Psoas muscle (tissue), 8 donors: ENCODE data around the gene TCN1. TPM values are rescaled to one million over a fixed set of nuclear protein-coding genes. Genes with fewer than 3 reads are reported as not detected.

Experiments used
- ATAC-seq, 4 donors: fragments of 200-7000 bp; cut with Tn5 transposase; one replicate each; pipeline ENCODE4 v1.9.1; 2020; ENCODE audit warnings: moderate library complexity in 3 of 4, mild to moderate bottlenecking in 2 of 4
- DNase-seq, 2 donors: peaks; one replicate each; pipeline ENCODE4 v3.0.0-alpha.2; 2020
- H3K27ac ChIP-seq: fragments of 200-600 bp; one replicate; pipeline ENCODE4 v1.8.0; 2022
- H3K27me3 ChIP-seq, 3 donors: fragments of 200-600 bp in 1 of 3; one replicate each; pipeline versions ENCODE4 v1.6.1 to v1.8.0; 2013 to 2022; ENCODE audit warnings: low read length in 2 of 3, mild to moderate bottlenecking in 2 of 3, moderate library complexity in 1 of 3; ENCODE audit not compliant: insufficient read depth in 3 of 3
- H3K36me3 ChIP-seq, 2 donors: fragments of 200-600 bp in 1 of 2; one replicate each; pipeline versions ENCODE4 v1.6.1 to v1.8.0; 2013 to 2022; ENCODE audit warnings: low read depth in 1 of 2, mild to moderate bottlenecking in 1 of 2, moderate library complexity in 1 of 2; ENCODE audit not compliant: insufficient read depth in 1 of 2
- H3K4me1 ChIP-seq: fragments of 200-600 bp; one replicate; pipeline ENCODE4 v1.8.0; 2022
- H3K4me3 ChIP-seq: fragments of 200-600 bp; one replicate; pipeline ENCODE4 v1.8.0; 2022; ENCODE audit warnings: mild to moderate bottlenecking
- H3K9me3 ChIP-seq: fragments of 200-600 bp; one replicate; pipeline ENCODE4 v1.8.0; 2022
- WGBS, 3 donors: extraction: QIAGEN DNeasy Blood & Tissue Kit; methylation state at CpG; one replicate each; pipeline versions ENCODE4 v1.1.6 to v1.1.7; 2013; 5-methylcytosine and 5-hydroxymethylcytosine counted together
- intact Hi-C, 2 donors: fragments of 100-400 bp; cut with DNase I; formaldehyde crosslinking; loops; one replicate each; pipeline versions ENCODE4 v1.11.0 to v1.14.2; 2022
- polyA plus RNA-seq, 3 donors: library from polyadenylated mRNA; stranded (reverse); fragments of 200-250 nt; gene quantifications; one replicate each; pipeline ENCODE4 v1.2.3, GENCODE V29; 2013
- total RNA-seq, 4 donors: library from RNA; stranded (reverse); fragmentation: NEBNext Ultra II Directional in 2 of 4; extraction: Animal tissue kit (Norgen Biotek cat#: 25700) in 2 of 4; gene quantifications; one replicate each; pipeline versions ENCODE4 v1.2.1 to v1.2.4, GENCODE V29; 2021 to 2023
- TF ChIP-seq, protein P1 (sequence below): fragments of 200-600 bp; IDR thresholded peaks from one replicate; pipeline ENCODE4 v1.8.0; 2022; ENCODE audit warnings: antibody characterized with exemption
- donor health status: healthy with polysubstance abuse.
- donor health status: DM: no; HTN: no; CAD: no; lungs with moderate emphysema.
- donor health status: Bipolar disorder and iron deficiency.
- donor health status: healthy.
- donor health status: DM: yes; HTN: yes; CAD: no.
- donor health status: DM: no; HTN: no; CAD: no.
- donor health status: DM: no; HTN: no; CAD: no.
- donor health status: DM: yes; HTN: yes; CAD: no.

The TCN1 gene
- total and polyA plus RNA-seq, 7 donors, result 0.44 TPM; not detected in 6

- TF ChIP-seq, protein P1, sequence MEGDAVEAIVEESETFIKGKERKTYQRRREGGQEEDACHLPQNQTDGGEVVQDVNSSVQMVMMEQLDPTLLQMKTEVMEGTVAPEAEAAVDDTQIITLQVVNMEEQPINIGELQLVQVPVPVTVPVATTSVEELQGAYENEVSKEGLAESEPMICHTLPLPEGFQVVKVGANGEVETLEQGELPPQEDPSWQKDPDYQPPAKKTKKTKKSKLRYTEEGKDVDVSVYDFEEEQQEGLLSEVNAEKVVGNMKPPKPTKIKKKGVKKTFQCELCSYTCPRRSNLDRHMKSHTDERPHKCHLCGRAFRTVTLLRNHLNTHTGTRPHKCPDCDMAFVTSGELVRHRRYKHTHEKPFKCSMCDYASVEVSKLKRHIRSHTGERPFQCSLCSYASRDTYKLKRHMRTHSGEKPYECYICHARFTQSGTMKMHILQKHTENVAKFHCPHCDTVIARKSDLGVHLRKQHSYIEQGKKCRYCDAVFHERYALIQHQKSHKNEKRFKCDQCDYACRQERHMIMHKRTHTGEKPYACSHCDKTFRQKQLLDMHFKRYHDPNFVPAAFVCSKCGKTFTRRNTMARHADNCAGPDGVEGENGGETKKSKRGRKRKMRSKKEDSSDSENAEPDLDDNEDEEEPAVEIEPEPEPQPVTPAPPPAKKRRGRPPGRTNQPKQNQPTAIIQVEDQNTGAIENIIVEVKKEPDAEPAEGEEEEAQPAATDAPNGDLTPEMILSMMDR, result no peak
- no peak for DNase-seq
- no peaks in the 10 kb centered on the region for H3K27me3 ChIP-seq
- no peaks in the 10 kb centered on the region for H3K9me3 ChIP-seq
- peaks cover 8% of the 10 kb centered on the region for H3K4me1 ChIP-seq
- H3K27ac ChIP-seq, result no peak overlapping the region
- peaks cover 0 to 7% of the 10 kb centered on the region in 2 donors for H3K36me3 ChIP-seq
- ATAC-seq, result no peak
- H3K4me3 ChIP-seq, result no peak overlapping the region
- 95 to 100% (median 96%) methylated on average over 1 of the region's 1 CpG for WGBS, 3 donors
- intact Hi-C loops, result no loop called here
Measured at GRCh38 chr11:59813364-59813763, 52.9 kb downstream of the TCN1 start.

- intact Hi-C loops, result no loop called here
- no peak overlapping the region for H3K4me3 ChIP-seq
- TF ChIP-seq, protein P1, result no peak
Measured at GRCh38 chr11:59812220-59812619, 54.1 kb downstream of the TCN1 start.

GRCh38 chr11:59810911-59811259 lies 55.4 kb downstream of the TCN1 start:
- intact Hi-C loops, result no loop called here
- H3K27ac ChIP-seq, result peak overlapping the region; percentile 80

More at GRCh38 chr11:59812220-59812619, 54.1 kb downstream of the TCN1 start:
- ATAC-seq, result no peak
- no peak for DNase-seq
- Histone ChIP-seq H3K9me3 (no peaks in the 10 kb centered on the region), H3K36me3 (peaks cover 0 to 19% of the 10 kb centered on the region in 2 donors), H3K27ac (no peak overlapping the region), H3K4me1 (peaks cover 8% of the 10 kb centered on the region), H3K27me3 (no peaks in the 10 kb centered on the region)
- WGBS, 3 donors, result 82 to 89% (median 87%) methylated on average over 2 of the region's 2 CpGs

GRCh38 chr11:59810189-59810910 lies 55.9 kb downstream of the TCN1 start, which contains the start of gene MRPL16:
TSS of gene MRPL16 (minus strand) at chr11:59810778. CDS start at chr11:59810658, 120 bp downstream.
- DNase-seq (peak; percentile 85 to 92), ATAC-seq (peak; percentile 98 to 99 (median 99))
- Histone ChIP-seq H3K4me3 (peak within 1 kb of the TSS; percentile 81), H3K27me3 (no peaks in the 10 kb centered on the region), H3K36me3 (peaks cover 4 to 37% of the 10 kb centered on the region in 2 donors), H3K4me1 (peaks cover 8% of the 10 kb centered on the region), H3K27ac (peak within 1 kb of the TSS; percentile 80), H3K9me3 (no peaks in the 10 kb centered on the region)
- WGBS, 3 donors, result 0 to 1% (median 1%) methylated on average over 52 to 54 of the region's 54 CpGs
- TF ChIP-seq, protein P1, result peak; percentile 28
- intact Hi-C loops, result no loop called here

More at GRCh38 chr11:59810911-59811259, 55.4 kb downstream of the TCN1 start:
- ATAC-seq, result no peak
- no peaks in the 10 kb centered on the region for H3K9me3 ChIP-seq
- 10 to 14% (median 13%) methylated on average over 8 of the region's 8 CpGs for WGBS, 3 donors
- peak overlapping the region; percentile 81 for H3K4me3 ChIP-seq
- peaks cover 8% of the 10 kb centered on the region for H3K4me1 ChIP-seq
- no peaks in the 10 kb centered on the region for H3K27me3 ChIP-seq
- TF ChIP-seq, protein P1, result no peak
- H3K36me3 ChIP-seq, result peaks cover under 1 to 32% of the 10 kb centered on the region in 2 donors
- no peak for DNase-seq
